Gastrocnemius medialis (tissue), 4 donors: ENCODE measurements around the gene CREBBP. TPM values are rescaled to one million over a fixed set of nuclear protein-coding genes. Genes with fewer than 3 reads are reported as not detected.

Source experiments
- ATAC-seq, 2 donors: fragments of 150-250 bp; one replicate each; pipeline ENCODE4 v1.9.1; 2016
- DNase-seq, 2 donors: peaks; one replicate each; pipeline ENCODE4 v3.0.0-alpha.2; 2019
- H3K27ac ChIP-seq, 4 donors: fragments of 200-600 bp; sonication (generic); 1 replicate in 1 of 4; 2 replicates in 3 of 4; pipeline ENCODE4 v1.5.1; 2016 to 2018; ENCODE audit warnings: mild to moderate bottlenecking in 2 of 4, moderate library complexity in 1 of 4
- H3K27me3 ChIP-seq, 3 donors: fragments of 200-600 bp; sonication (generic) in 2 of 3; 1 replicate in 1 of 3; 2 replicates in 2 of 3; pipeline versions ENCODE4 v1.5.1 to v1.6.0; 2016 to 2019; ENCODE audit warnings: mild to moderate bottlenecking in 1 of 3, moderate library complexity in 1 of 3
- H3K36me3 ChIP-seq, 2 donors: fragments of 200-600 bp; sonication (generic) in 1 of 2; one replicate each; pipeline ENCODE4 v1.5.1; 2017 to 2018
- H3K4me1 ChIP-seq, 2 donors: fragments of 200-600 bp; sonication (generic) in 1 of 2; one replicate each; pipeline ENCODE4 v1.5.1; 2016 to 2017; ENCODE audit warnings: mild to moderate bottlenecking in 2 of 2
- H3K4me3 ChIP-seq, 4 donors: fragments of 200-600 bp; sonication (generic) in 3 of 4; 1 replicate in 1 of 4; 2 replicates in 3 of 4; pipeline ENCODE4 v1.5.1; 2016 to 2019; ENCODE audit warnings: mild to moderate bottlenecking in 2 of 4
- H3K9me3 ChIP-seq, 3 donors: fragments of 200-600 bp; sonication (generic) in 2 of 3; 1 replicate in 1 of 3; 2 replicates in 2 of 3; pipeline ENCODE4 v1.5.1; 2016 to 2019
- POLR2A ChIP-seq, 2 donors: fragments of 450-650 bp; IDR thresholded peaks; one replicate each; pipeline ENCODE4 v1.6.1; 2017; ENCODE audit warnings: antibody characterized with exemption in 2 of 2, mild to moderate bottlenecking in 2 of 2, moderate library complexity in 2 of 2
- in situ Hi-C, 4 donors: fragments of 200-750 bp; cut with MboI; loops; one replicate each; pipeline versions ENCODE4 v1.15.0 to v1.8.0; 2017; ENCODE audit warnings: low sequenced_read_pairs in 4 of 4
- intact Hi-C: fragments of 100-400 bp; cut with DNase I; formaldehyde crosslinking; loops from one replicate; pipeline ENCODE4 v1.15.1; 2023; ENCODE audit warnings: low total_unique reads
- total RNA-seq, 4 donors: library from RNA; depleted of rRNA; stranded (reverse); fragments of >200 nt; gene quantifications; one replicate each; pipeline versions ENCODE4 v1.1.0 to v1.2.3, GENCODE V29; 2016
- TF ChIP-seq, protein P1 (sequence below), 5 experiments: fragments of 450-650 bp in 3 of 5; fragments of 200-600 bp in 2 of 5; sonication (generic) in 2 of 5; IDR thresholded peaks in 4 of 5; conservative IDR thresholded peaks in 1 of 5; 1 replicate in 4 of 5; 2 replicates in 1 of 5; pipeline ENCODE4 v1.5.1; 2016 to 2019; ENCODE audit warnings: antibody characterized with exemption in 5 of 5, mild to moderate bottlenecking in 3 of 5, moderate library complexity in 3 of 5

CREBBP gene
- total RNA-seq, 4 donors from 2014 or later: 39.8 to 61.3 (median 53.5) TPM

DNA sequence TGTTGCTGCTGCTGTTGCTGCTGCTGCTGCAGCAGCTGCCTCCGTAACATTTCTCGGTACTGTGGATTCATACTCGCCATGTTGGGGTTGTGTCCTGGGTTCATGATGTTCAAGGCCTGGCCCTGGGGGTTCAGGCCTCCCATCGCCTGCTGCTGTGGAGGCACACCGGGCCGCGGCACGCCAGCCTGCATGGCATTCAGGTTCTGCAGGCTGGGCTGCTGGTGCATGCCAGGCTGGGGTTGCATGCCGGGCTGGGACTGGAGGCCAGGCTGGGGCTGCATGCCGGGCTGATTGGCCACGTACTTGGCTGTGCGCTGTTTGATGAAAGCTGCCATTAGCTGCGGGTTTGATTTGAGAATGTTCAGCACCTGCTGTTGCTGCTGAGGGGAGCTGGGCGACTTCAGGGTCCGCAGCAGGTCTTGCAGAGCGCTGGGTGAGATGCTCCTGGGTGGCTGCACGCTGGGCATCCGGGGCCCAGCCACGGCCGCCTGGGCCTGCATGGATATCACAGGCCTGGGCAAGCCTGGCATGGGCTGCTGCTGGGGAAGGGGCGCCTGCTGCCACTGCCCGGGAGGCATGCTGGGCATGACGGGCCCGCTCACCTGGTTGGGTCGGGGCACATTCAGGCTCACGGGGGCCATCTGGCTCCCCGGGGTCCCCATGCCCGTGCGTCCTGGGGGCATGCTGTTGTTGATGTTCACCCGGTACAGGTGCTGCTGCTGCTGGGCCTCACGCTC lies 151.9 kb downstream of the CREBBP start:
- H3K27me3 ChIP-seq: no peaks in the 10 kb centered on the region
- in situ Hi-C loops: no loop called here
- TF ChIP-seq POLR2A (IDR thresholded peaks at IDR 0.05): no peak
- H3K4me3 ChIP-seq: no peak overlapping the region
- H3K27ac ChIP-seq: no peak overlapping the region
- no peaks in the 10 kb centered on the region for H3K4me1 ChIP-seq
- ATAC-seq (no peak), DNase-seq (no peak)
- peaks cover 0 to 60% of the 10 kb centered on the region in 2 donors for H3K36me3 ChIP-seq
- no peaks in the 10 kb centered on the region for H3K9me3 ChIP-seq
- intact Hi-C loops: no loop called here

DNA sequence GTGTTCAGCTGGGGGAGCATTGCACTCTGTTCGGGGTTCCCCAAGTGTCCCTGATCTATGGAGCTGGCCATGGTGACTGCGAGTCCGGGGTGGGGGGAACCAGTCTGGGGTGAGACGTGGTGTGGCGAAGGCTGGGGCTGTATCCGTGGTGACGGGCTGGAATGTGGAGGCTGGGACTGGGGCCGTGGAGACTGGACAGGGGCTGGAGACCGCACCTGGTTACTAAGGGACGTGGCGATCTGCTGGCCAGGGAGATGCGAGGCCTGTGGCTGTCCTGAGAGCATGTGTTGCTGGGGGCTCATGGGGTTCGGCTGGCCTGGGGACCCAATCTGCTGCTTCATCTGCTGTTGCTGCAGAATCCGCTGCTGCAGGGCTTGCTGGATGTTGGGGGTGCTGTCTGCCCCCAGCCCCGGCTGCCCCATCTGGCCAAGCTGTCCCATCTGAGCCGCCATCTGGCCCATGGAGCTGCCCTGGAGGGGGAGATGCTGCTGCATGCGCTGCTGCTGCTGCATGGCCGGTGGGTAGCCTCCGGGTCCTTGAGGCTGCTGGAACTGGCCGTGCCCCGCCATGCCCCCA lies 152.6 kb downstream of the CREBBP start:
- in situ Hi-C loops: no loop called here
- Histone ChIP-seq H3K27ac (no peak overlapping the region), H3K9me3 (no peaks in the 10 kb centered on the region), H3K27me3 (no peaks in the 10 kb centered on the region), H3K4me3 (no peak overlapping the region), H3K4me1 (no peaks in the 10 kb centered on the region), H3K36me3 (peaks cover 0 to 57% of the 10 kb centered on the region in 2 donors)
- ATAC-seq (no peak), DNase-seq (no peak)
- no peak for TF ChIP-seq POLR2A (IDR thresholded peaks at IDR 0.05)
- TF ChIP-seq, protein P1, sequence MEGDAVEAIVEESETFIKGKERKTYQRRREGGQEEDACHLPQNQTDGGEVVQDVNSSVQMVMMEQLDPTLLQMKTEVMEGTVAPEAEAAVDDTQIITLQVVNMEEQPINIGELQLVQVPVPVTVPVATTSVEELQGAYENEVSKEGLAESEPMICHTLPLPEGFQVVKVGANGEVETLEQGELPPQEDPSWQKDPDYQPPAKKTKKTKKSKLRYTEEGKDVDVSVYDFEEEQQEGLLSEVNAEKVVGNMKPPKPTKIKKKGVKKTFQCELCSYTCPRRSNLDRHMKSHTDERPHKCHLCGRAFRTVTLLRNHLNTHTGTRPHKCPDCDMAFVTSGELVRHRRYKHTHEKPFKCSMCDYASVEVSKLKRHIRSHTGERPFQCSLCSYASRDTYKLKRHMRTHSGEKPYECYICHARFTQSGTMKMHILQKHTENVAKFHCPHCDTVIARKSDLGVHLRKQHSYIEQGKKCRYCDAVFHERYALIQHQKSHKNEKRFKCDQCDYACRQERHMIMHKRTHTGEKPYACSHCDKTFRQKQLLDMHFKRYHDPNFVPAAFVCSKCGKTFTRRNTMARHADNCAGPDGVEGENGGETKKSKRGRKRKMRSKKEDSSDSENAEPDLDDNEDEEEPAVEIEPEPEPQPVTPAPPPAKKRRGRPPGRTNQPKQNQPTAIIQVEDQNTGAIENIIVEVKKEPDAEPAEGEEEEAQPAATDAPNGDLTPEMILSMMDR (IDR thresholded peaks at IDR 0.05 in 4 of 5, conservative IDR thresholded peaks at IDR 0.05 in 1 of 5): no peak
- intact Hi-C loops: no loop called here

DNA sequence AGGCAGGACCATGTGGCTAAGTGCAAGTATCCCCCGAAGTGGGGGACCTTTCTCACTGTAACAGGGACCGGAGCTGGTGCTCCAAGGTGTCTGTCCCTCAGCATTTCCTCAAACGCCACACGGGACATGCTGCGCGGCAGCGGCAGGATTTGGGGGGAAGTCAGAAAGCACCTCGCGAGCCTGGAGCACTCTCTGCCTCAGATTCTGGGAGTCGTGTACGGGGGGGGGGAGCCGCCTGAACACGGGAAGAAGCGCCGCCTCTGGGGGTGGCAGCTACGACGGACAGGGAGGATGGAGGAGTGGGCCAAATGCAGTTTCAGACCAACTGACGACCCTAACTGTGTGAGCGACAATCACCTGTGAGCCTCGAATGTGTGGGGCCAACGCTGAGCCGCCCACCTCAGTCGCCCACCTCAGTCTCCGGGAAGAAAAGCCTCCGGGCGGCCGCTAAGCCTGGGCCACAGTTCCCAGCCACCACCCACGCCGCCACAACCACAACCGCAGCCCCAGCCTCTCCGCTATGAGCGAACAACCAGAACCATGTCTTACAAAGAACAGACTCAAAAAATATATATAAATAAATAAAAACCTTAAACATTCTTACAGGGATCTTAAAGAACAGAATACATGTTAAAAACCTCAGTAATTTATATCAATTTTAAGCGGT lies 154.4 kb downstream of the CREBBP start:
- ATAC-seq (no peak), DNase-seq (no peak)
- in situ Hi-C loops (no loop called here), intact Hi-C loops (no loop called here)
- Histone ChIP-seq H3K27ac (no peak overlapping the region), H3K36me3 (peaks cover 0 to 41% of the 10 kb centered on the region in 2 donors), H3K4me1 (no peaks in the 10 kb centered on the region), H3K4me3 (no peak overlapping the region), H3K9me3 (no peaks in the 10 kb centered on the region), H3K27me3 (no peaks in the 10 kb centered on the region)
- TF ChIP-seq POLR2A (IDR thresholded peaks at IDR 0.05): no peak
- TF ChIP-seq, protein P1 (IDR thresholded peaks at IDR 0.05 in 4 of 5, conservative IDR thresholded peaks at IDR 0.05 in 1 of 5): no peak

DNA sequence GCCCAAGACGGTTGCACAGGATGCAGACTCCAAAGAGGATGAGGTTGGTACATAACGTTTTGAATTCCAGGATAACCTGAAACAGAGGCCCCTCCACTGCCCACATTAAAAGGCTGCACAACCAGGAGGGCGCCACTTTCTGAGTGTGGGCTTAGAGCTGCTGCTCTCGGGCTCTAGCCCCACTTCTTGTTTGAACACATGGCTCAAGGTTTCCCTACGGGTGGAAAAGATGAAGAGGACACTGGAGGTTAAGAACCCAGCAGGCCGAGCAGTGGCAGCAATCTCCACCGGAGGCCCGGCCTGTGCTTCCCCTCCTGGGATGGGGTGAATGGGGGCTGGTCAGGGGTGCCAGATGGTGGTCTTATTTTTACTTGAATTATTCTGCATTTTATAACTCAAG lies 155.2 kb downstream of the CREBBP start:
- Histone ChIP-seq H3K9me3 (no peaks in the 10 kb centered on the region), H3K27me3 (no peaks in the 10 kb centered on the region), H3K4me3 (no peak overlapping the region), H3K27ac (no peak overlapping the region), H3K4me1 (no peaks in the 10 kb centered on the region), H3K36me3 (peaks cover 0 to 32% of the 10 kb centered on the region in 2 donors)
- ATAC-seq (no peak), DNase-seq (no peak)
- TF ChIP-seq, protein P1 (IDR thresholded peaks at IDR 0.05 in 4 of 5, conservative IDR thresholded peaks at IDR 0.05 in 1 of 5): no peak
- no peak for TF ChIP-seq POLR2A (IDR thresholded peaks at IDR 0.05)
- intact Hi-C loops: no loop called here
- in situ Hi-C loops: no loop called here

DNA sequence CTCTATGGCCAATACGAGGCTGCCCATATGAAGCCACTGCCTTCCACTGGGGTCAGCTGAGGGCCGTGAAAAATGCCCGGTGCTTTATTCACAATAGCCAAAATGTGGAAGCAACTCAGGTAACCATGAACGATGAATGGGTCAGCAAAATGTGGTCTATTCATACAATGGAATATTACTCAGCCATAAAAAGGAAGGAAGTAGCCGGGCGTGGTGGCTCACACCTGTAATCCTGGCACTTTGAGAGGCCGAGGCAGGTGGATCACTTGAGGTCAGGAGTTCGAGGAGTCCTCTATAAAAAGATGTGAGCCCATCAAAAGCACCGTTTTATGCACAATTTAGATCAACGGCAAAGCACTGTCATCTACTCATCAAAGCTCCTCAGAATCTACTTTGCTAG lies 158.0 kb downstream of the CREBBP start:
- DNase-seq: no peak
- no peak for TF ChIP-seq POLR2A (IDR thresholded peaks at IDR 0.05)
- TF ChIP-seq, protein P1 (IDR thresholded peaks at IDR 0.05 in 4 of 5, conservative IDR thresholded peaks at IDR 0.05 in 1 of 5): no peak
- in situ Hi-C loops: no loop called here

More for the DNA sequence above, 158.0 kb downstream of the CREBBP start:
- Histone ChIP-seq H3K27ac (no peak overlapping the region), H3K4me3 (no peak overlapping the region), H3K36me3 (peaks cover 0 to 5% of the 10 kb centered on the region in 2 donors), H3K4me1 (peaks cover 5 to 6% of the 10 kb centered on the region in 2 donors), H3K27me3 (no peaks in the 10 kb centered on the region), H3K9me3 (no peaks in the 10 kb centered on the region)
- no peak for ATAC-seq
- intact Hi-C loops: no loop called here
